ENCODE results near the gene MYO5B. TPM values are rescaled to one million over a fixed set of nuclear protein-coding genes. Genes with fewer than 3 reads are reported as not detected.

The MYO5B gene
- total and polyA plus RNA-seq, 2 experiments from 2014 or later: 20.3 to 41.9 TPM

DNA sequence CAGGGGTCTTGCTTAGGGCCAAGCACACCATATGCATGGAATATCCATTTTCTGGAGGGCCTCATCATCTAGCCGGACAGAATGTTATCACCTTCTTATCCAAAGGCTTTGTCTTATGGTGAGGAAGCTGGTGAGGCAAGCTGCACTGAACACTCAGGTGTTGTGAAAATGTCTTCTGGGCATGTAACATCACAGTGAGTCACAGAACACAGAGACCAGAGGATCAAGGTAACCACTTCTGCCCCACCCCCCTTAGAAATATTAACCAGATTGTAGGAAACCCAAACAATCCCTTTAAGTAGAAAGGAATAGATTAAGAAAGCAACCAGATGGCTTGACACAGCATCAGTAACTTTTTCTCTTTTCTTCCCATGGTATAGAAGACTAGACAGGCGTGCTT, 51.1 kb downstream of the MYO5B start:
- peak; percentile 55 for DNase-seq (ENCODE audit: low spot score)
- peak overlapping the region; percentile 17 for H3K4me2 ChIP-seq
- H2AFZ ChIP-seq: no peak overlapping the region
- peaks cover 17% of the 10 kb centered on the region for H3K4me1 ChIP-seq (ENCODE audit: insufficient read depth)
- TF ChIP-seq EZH2 (IDR thresholded peaks at IDR 0.05; ENCODE audit: borderline replicate concordance) (no peak), EZH2phosphoT487 (IDR thresholded peaks at IDR 0.05; ENCODE audit: low read depth, severe bottlenecking, unreplicated experiment) (no peak), CTCF (IDR thresholded peaks at IDR 0.05; ENCODE audit: poor library complexity) (no peak)
- H3K27ac ChIP-seq: peak overlapping the region; percentile 65
- H3K36me3 ChIP-seq (replicated peaks; ENCODE audit: insufficient read depth, low read depth): no peaks in the 10 kb centered on the region
- no peaks in the 10 kb centered on the region for H3K9me2 ChIP-seq (replicated peaks; ENCODE audit: insufficient read depth)
- no peak overlapping the region for H3K4me3 ChIP-seq
- no peaks in the 10 kb centered on the region for H3K9me3 ChIP-seq (ENCODE audit: low read depth)
- H4K20me1 ChIP-seq (ENCODE audit: insufficient read depth, poor library complexity, severe bottlenecking): no peaks in the 10 kb centered on the region
- WGBS (ENCODE audit: low lambda C conversion rate, missing lambda C conversion rate): 73% methylated on average over 2 of the region's 2 CpGs
- H3K79me2 ChIP-seq: peaks cover 50% of the 10 kb centered on the region
- H3K27me3 ChIP-seq: no peaks in the 10 kb centered on the region

DNA sequence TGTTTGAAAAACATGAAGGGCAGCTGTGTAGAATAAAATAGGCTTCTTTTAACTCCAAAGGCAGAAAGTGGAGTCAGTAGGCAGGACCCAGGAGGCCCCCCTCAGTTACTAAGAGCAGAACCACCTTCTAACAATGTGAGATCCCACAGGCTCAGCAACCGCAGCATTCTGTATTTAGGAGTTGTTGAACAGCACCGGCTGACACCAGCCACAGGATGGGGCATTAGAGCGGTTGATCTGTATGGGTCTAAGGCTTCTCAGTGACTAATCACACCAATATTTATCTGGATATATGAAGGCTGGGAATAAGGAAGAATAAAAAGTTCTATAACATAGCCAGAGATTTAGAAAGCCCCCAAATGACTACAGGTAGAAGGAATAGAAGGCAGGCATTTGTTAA, 51.7 kb downstream of the MYO5B start:
- Histone ChIP-seq H3K4me2 (no peak overlapping the region), H3K4me1 (ENCODE audit: insufficient read depth) (peaks cover 17% of the 10 kb centered on the region), H4K20me1 (ENCODE audit: insufficient read depth, poor library complexity, severe bottlenecking) (no peaks in the 10 kb centered on the region), H3K4me3 (no peak overlapping the region), H3K79me2 (peaks cover 56% of the 10 kb centered on the region), H3K27me3 (no peaks in the 10 kb centered on the region), H2AFZ (no peak overlapping the region), H3K9me2 (replicated peaks; ENCODE audit: insufficient read depth) (no peaks in the 10 kb centered on the region), H3K27ac (peak overlapping the region; percentile 45), H3K9me3 (ENCODE audit: low read depth) (no peaks in the 10 kb centered on the region), H3K36me3 (replicated peaks; ENCODE audit: insufficient read depth, low read depth) (no peaks in the 10 kb centered on the region)
- 80% methylated on average over 3 of the region's 3 CpGs for WGBS (ENCODE audit: low lambda C conversion rate, missing lambda C conversion rate)
- DNase-seq (ENCODE audit: low spot score): no peak
- TF ChIP-seq EZH2phosphoT487 (IDR thresholded peaks at IDR 0.05; ENCODE audit: low read depth, severe bottlenecking, unreplicated experiment) (no peak), EZH2 (IDR thresholded peaks at IDR 0.05; ENCODE audit: borderline replicate concordance) (no peak)

DNA sequence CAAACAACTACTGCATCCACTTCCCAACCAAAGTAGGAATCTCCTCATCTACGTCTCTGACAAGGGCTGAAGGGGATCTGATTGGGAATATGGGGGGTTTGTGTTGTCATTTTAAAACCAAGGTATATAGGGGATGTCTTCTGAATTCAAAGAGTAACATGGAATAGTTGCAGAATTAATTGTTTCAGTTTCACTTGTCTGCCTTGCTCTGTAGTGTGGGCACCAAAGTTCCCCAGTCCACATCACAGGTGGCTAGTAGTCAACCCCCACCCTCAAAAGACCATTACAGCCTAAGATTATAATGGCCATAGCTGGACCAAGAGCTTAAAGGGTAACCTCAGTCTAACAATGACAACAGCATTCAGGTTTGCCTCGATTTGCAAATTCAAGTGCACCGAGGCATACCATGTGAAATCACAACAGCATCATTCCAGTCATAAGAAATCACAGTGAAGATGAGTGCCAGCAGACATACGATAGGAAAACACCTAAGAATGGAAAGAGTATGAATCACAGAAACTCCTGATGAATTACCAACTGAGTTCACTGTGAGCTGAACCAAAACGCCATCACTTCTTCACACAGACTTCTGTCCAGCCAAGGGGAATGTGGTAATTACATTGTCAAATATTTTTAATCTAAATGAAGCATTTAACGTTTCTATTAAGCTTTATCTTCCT, 52.4 kb downstream of the MYO5B start:
- no peak for TF ChIP-seq CTCF (IDR thresholded peaks at IDR 0.05; ENCODE audit: poor library complexity)
- TF ChIP-seq EZH2phosphoT487 (IDR thresholded peaks at IDR 0.05; ENCODE audit: low read depth, severe bottlenecking, unreplicated experiment): no peak
- TF ChIP-seq EZH2 (IDR thresholded peaks at IDR 0.05; ENCODE audit: borderline replicate concordance): no peak
- Histone ChIP-seq H3K4me3 (no peak overlapping the region), H4K20me1 (ENCODE audit: insufficient read depth, poor library complexity, severe bottlenecking) (no peaks in the 10 kb centered on the region), H3K9me2 (replicated peaks; ENCODE audit: insufficient read depth) (no peaks in the 10 kb centered on the region), H3K9me3 (ENCODE audit: low read depth) (no peaks in the 10 kb centered on the region), H3K4me1 (ENCODE audit: insufficient read depth) (peaks cover 17% of the 10 kb centered on the region), H3K4me2 (no peak overlapping the region), H3K36me3 (replicated peaks; ENCODE audit: insufficient read depth, low read depth) (no peaks in the 10 kb centered on the region), H3K79me2 (peaks cover 61% of the 10 kb centered on the region), H3K27ac (peak overlapping the region; percentile 45), H3K27me3 (no peaks in the 10 kb centered on the region), H2AFZ (no peak overlapping the region)
- no peak for DNase-seq (ENCODE audit: low spot score)
- 92% methylated on average over 6 of the region's 6 CpGs for WGBS (ENCODE audit: low lambda C conversion rate, missing lambda C conversion rate)

GRCh38 chr18:50138181-50139064, 56.5 kb downstream of the MYO5B start:
- Histone ChIP-seq H3K79me2 (peaks cover 58% of the 10 kb centered on the region), H3K27ac (no peak overlapping the region), H3K9me2 (replicated peaks; ENCODE audit: insufficient read depth) (no peaks in the 10 kb centered on the region), H3K27me3 (no peaks in the 10 kb centered on the region), H3K4me2 (no peak overlapping the region), H3K9me3 (ENCODE audit: low read depth) (no peaks in the 10 kb centered on the region), H2AFZ (no peak overlapping the region), H4K20me1 (ENCODE audit: insufficient read depth, poor library complexity, severe bottlenecking) (no peaks in the 10 kb centered on the region), H3K36me3 (replicated peaks; ENCODE audit: insufficient read depth, low read depth) (no peaks in the 10 kb centered on the region), H3K4me1 (ENCODE audit: insufficient read depth) (peaks cover 4% of the 10 kb centered on the region), H3K4me3 (no peak overlapping the region)
- 87% methylated on average over 4 of the region's 4 CpGs for WGBS (ENCODE audit: low lambda C conversion rate, missing lambda C conversion rate)
- no peak for TF ChIP-seq CTCF (IDR thresholded peaks at IDR 0.05; ENCODE audit: poor library complexity)
- TF ChIP-seq EZH2phosphoT487 (IDR thresholded peaks at IDR 0.05; ENCODE audit: low read depth, severe bottlenecking, unreplicated experiment): no peak
- TF ChIP-seq EZH2 (IDR thresholded peaks at IDR 0.05; ENCODE audit: borderline replicate concordance): no peak
- DNase-seq (ENCODE audit: low spot score): no peak

Measured in hepatocyte (in vitro differentiated cells).